Gastroesophageal sphincter (tissue), 3 donors: ENCODE results near the gene GOSR2.

ENCODE experiments used
- EP300 ChIP-seq: sonication (generic); formaldehyde crosslinking; IDR thresholded peaks from one replicate; pipeline ENCODE4 v1.6.1; 2017; ENCODE audit warnings: antibody characterized with exemption, mild to moderate bottlenecking
- POLR2A ChIP-seq, 2 donors: fragments of 450-650 bp; IDR thresholded peaks; one replicate each; pipeline ENCODE4 v1.6.1; 2017; ENCODE audit warnings: antibody characterized with exemption in 2 of 2, mild to moderate bottlenecking in 2 of 2, moderate library complexity in 1 of 2
- TF ChIP-seq, protein P1 (sequence below), 4 experiments: fragments of 200-600 bp in 2 of 4; fragments of 450-650 bp in 2 of 4; sonication (generic) in 1 of 4; IDR thresholded peaks; one replicate each; pipeline ENCODE4 v1.5.1; 2017 to 2019; ENCODE audit warnings: antibody characterized with exemption in 4 of 4, mild to moderate bottlenecking in 2 of 4, moderate library complexity in 2 of 4

DNA sequence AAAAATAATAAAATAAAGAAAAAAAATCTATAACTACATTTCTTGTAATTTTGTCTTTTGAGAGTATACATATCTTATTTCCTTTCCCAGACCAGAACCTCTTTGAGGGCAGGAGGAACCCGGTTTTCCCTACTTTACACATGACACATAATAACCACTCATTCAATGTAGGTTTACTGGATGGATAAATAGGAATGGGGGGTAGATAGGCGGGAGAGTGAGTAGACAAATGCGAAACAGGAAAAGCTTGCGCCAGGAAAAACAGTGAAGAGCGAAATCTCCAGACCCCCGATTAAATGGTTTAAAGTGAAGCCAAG lies 515 bp upstream of the GOSR2 start:
- TF ChIP-seq, protein P1, sequence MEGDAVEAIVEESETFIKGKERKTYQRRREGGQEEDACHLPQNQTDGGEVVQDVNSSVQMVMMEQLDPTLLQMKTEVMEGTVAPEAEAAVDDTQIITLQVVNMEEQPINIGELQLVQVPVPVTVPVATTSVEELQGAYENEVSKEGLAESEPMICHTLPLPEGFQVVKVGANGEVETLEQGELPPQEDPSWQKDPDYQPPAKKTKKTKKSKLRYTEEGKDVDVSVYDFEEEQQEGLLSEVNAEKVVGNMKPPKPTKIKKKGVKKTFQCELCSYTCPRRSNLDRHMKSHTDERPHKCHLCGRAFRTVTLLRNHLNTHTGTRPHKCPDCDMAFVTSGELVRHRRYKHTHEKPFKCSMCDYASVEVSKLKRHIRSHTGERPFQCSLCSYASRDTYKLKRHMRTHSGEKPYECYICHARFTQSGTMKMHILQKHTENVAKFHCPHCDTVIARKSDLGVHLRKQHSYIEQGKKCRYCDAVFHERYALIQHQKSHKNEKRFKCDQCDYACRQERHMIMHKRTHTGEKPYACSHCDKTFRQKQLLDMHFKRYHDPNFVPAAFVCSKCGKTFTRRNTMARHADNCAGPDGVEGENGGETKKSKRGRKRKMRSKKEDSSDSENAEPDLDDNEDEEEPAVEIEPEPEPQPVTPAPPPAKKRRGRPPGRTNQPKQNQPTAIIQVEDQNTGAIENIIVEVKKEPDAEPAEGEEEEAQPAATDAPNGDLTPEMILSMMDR (IDR thresholded peaks at IDR 0.05), result no peak
- TF ChIP-seq EP300 (no peak), POLR2A (IDR thresholded peaks at IDR 0.05) (no peak)
